Adrenal gland (tissue), 12 donors: ENCODE results near the gene WSCD2. TPM values are rescaled to one million over a fixed set of nuclear protein-coding genes. Genes with fewer than 3 reads are reported as not detected.

ENCODE experiments used
- DNase-seq, 7 donors: peaks; one replicate each; pipeline ENCODE4 v3.0.0-alpha.2; 2019 to 2020
- H3K27ac ChIP-seq, 5 donors: fragments of 200-600 bp; sonication (generic) in 4 of 5; 1 replicate in 3 of 5; 2 replicates in 2 of 5; pipeline versions ENCODE4 v1.5.1 to v1.8.0; 2016 to 2020; ENCODE audit warnings: mild to moderate bottlenecking in 1 of 5
- H3K27me3 ChIP-seq: fragments of 200-600 bp; 2 replicates; pipeline ENCODE4 v1.8.0; 2021
- H3K36me3 ChIP-seq, 2 donors: fragments of 200-600 bp; replicated peaks in 1 of 2; 1 replicate in 1 of 2; 2 replicates in 1 of 2; pipeline versions ENCODE4 v1.5.1 to v1.8.0; 2018 to 2022
- H3K4me1 ChIP-seq, 2 donors: fragments of 200-600 bp; replicated peaks in 1 of 2; 1 replicate in 1 of 2; 2 replicates in 1 of 2; pipeline versions ENCODE4 v1.5.1 to v1.8.0; 2018 to 2021
- H3K4me3 ChIP-seq, 4 donors: fragments of 200-600 bp; sonication (generic) in 3 of 4; one replicate each; pipeline ENCODE4 v1.5.1; 2016 to 2018
- H3K9me3 ChIP-seq, 3 donors: fragments of 200-600 bp; sonication (generic) in 1 of 3; replicated peaks in 1 of 3; 1 replicate in 2 of 3; 2 replicates in 1 of 3; pipeline versions ENCODE4 v1.5.1 to v1.8.0; 2016 to 2021
- POLR2A ChIP-seq, 2 donors: fragments of 450-650 bp; IDR thresholded peaks; one replicate each; pipeline ENCODE4 v1.6.1; 2017; ENCODE audit warnings: antibody characterized with exemption in 2 of 2, mild to moderate bottlenecking in 2 of 2, moderate library complexity in 1 of 2
- WGBS, 4 donors: extraction: QIAGEN DNeasy Blood & Tissue Kit in 2 of 4; methylation state at CpG; one replicate each; pipeline versions ENCODE4 v1.1.5 to v1.1.7; 2013 to 2017; 5-methylcytosine and 5-hydroxymethylcytosine counted together
- intact Hi-C, 2 donors: fragments of 100-400 bp; cut with DNase I; formaldehyde crosslinking; loops; one replicate each; pipeline versions ENCODE4 v1.14.1 to v1.15.0; 2022 to 2023
- polyA plus RNA-seq, 3 donors: library from polyadenylated mRNA; stranded (reverse); fragments of 200-250 nt in 2 of 3; fragments of 350-450 nt in 1 of 3; fragmentation: Illumina TruSeq in 1 of 3; extraction: RNeasy Lipid Tissue Mini Kit (QIAGEN cat#74804) in 1 of 3; gene quantifications; one replicate each; pipeline ENCODE4 v1.2.3, GENCODE V29; 2013 to 2014
- total RNA-seq, 9 donors: library from RNA; depleted of rRNA in 4 of 9; stranded (reverse); fragments of >200 nt in 4 of 9; fragments of 120-200 nt in 1 of 9; fragmentation: NEBNext Ultra II Directional in 1 of 9; extraction: Animal tissue kit (Norgen Biotek cat#: 25700) in 1 of 9; gene quantifications; one replicate each; pipeline versions ENCODE4 v1.1.0 to v1.2.4, GENCODE V29; 2013 to 2023
- TF ChIP-seq, protein P1 (sequence below), 6 experiments: fragments of 450-650 bp in 4 of 6; fragments of 200-600 bp in 2 of 6; sonication (generic) in 1 of 6; IDR thresholded peaks; 1 replicate in 5 of 6; 2 replicates in 1 of 6; pipeline versions ENCODE4 v1.5.1 to v1.8.0; 2016 to 2021; ENCODE audit warnings: antibody characterized with exemption in 6 of 6, mild to moderate bottlenecking in 2 of 6, moderate library complexity in 1 of 6
- donor health status: healthy with polysubstance abuse.
- donor health status: Bipolar disorder and iron deficiency.
- donor health status: DM: yes; HTN: yes; CAD: no.
- donor health status: DM: no; HTN: no; CAD: no.
- donor health status: DM: no; HTN: no; CAD: no.
- donor health status: DM: yes; HTN: yes; CAD: no.

WSCD2 gene
- total and polyA plus RNA-seq, 12 donors: 0.18 to 2.9 (median 0.69) TPM

DNA sequence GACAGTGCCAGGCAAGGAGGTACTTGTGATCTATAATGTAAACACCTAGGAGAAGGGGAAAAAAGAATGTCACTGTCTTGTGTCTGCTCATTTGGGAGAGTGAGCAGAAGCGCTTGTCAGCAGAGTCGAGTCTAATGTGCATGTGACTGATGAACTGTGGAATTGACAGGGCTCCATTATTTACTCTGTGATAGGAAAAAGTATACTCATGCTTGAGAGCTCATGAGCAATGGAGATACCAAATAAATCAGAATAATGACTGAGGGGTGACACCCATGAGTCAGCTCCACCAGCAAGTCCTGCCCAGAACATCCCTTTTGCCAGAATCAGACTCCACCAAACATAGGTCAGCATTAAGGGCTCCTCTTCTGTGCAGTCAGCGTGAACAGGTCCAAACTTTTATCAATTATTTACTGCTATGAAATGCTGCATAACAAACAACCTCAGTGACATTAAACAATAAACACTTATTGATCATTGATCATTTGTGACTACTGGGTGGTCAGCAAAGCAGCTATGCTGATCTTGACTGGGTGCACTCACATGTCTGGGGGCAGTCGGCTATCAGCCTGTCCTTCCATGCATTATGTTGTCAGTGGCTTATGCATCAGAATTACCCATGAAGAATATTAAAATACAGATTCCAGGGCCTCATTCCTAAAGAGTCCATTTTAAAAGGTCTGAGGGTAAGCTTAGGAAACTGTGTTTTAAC, 29.2 kb upstream of the WSCD2 start:
- intact Hi-C loops: no loop called here
- H3K27ac ChIP-seq: no peak overlapping the region

DNA sequence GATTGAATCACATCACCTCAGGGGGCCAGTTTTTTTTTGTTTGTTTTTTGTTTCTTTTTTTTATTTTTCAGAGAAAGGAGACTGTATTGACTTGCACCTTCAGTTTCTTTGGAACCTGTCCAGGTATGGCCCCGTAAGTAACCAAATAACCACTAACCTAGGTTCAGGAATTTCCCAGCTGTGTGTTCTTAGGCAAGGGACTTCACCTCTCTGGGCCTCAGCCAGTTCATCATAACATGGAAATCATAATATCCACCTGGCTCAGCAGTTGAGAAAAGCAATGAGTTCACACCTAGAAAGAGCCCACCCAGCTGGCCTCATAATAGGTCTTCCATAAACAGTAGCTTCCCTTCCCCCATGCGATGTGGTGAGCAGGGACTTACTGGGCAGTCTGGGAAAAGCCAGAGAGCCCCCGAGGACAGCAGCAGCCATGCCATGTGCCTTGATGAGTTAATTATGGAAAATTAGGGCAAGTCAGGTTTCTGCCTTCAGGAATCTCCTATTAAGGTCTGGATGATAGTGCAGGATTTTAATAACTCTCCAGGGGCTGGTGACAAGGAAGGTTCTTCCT, 27.4 kb upstream of the WSCD2 start:
- Histone ChIP-seq H3K36me3 (no peaks in the 10 kb centered on the region), H3K4me3 (no peak overlapping the region), H3K27ac (no peak overlapping the region), H3K4me1 (no peaks in the 10 kb centered on the region), H3K27me3 (peaks cover 7% of the 10 kb centered on the region), H3K9me3 (no peaks in the 10 kb centered on the region)
- 58 to 75% (median 66%) methylated on average over 3 of the region's 3 CpGs for WGBS, 4 donors
- TF ChIP-seq, protein P1, sequence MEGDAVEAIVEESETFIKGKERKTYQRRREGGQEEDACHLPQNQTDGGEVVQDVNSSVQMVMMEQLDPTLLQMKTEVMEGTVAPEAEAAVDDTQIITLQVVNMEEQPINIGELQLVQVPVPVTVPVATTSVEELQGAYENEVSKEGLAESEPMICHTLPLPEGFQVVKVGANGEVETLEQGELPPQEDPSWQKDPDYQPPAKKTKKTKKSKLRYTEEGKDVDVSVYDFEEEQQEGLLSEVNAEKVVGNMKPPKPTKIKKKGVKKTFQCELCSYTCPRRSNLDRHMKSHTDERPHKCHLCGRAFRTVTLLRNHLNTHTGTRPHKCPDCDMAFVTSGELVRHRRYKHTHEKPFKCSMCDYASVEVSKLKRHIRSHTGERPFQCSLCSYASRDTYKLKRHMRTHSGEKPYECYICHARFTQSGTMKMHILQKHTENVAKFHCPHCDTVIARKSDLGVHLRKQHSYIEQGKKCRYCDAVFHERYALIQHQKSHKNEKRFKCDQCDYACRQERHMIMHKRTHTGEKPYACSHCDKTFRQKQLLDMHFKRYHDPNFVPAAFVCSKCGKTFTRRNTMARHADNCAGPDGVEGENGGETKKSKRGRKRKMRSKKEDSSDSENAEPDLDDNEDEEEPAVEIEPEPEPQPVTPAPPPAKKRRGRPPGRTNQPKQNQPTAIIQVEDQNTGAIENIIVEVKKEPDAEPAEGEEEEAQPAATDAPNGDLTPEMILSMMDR (IDR thresholded peaks at IDR 0.05): no peak
- TF ChIP-seq POLR2A (IDR thresholded peaks at IDR 0.05): no peak
- intact Hi-C loops: no loop called here
- no peak for DNase-seq

More for the DNA sequence above, 29.2 kb upstream of the WSCD2 start:
- Histone ChIP-seq H3K36me3 (no peaks in the 10 kb centered on the region), H3K4me1 (no peaks in the 10 kb centered on the region), H3K27me3 (peaks cover 3% of the 10 kb centered on the region), H3K4me3 (no peak overlapping the region), H3K9me3 (no peaks in the 10 kb centered on the region)
- TF ChIP-seq POLR2A (IDR thresholded peaks at IDR 0.05): no peak
- 60 to 85% (median 77%) methylated on average over 4 of the region's 4 CpGs for WGBS, 4 donors
- no peak for DNase-seq

DNA sequence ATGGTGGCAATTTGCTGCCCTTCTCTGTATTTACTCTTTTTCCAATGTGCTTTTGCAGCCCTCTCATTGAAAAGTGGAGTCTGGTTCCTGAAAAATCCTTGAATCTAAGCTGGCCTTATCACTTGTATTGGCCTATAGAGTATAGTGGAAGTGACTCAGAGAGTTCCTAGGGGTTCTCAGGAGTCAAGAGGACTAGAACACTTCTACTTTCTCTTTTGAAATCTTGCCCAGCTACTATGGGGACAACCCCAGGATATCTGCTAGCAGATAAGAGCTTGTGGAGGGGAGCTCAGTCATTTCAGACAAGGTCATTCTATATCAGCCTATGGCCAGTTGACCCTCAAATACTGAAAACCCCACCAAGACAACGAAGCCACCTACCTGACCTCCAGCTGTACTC, 26.7 kb upstream of the WSCD2 start:
- WGBS, 4 donors: 0 to 67% (median 56%) methylated on average over 1 of the region's 1 CpG
- no peaks in the 10 kb centered on the region for H3K9me3 ChIP-seq
- no peak overlapping the region for H3K4me3 ChIP-seq
- DNase-seq: no peak
- no peaks in the 10 kb centered on the region for H3K4me1 ChIP-seq
- TF ChIP-seq, protein P1 (IDR thresholded peaks at IDR 0.05): no peak
- no peak for TF ChIP-seq POLR2A (IDR thresholded peaks at IDR 0.05)
- H3K27me3 ChIP-seq: peaks cover 11% of the 10 kb centered on the region
- no peaks in the 10 kb centered on the region for H3K36me3 ChIP-seq
- intact Hi-C loops: no loop called here
- no peak overlapping the region for H3K27ac ChIP-seq

DNA sequence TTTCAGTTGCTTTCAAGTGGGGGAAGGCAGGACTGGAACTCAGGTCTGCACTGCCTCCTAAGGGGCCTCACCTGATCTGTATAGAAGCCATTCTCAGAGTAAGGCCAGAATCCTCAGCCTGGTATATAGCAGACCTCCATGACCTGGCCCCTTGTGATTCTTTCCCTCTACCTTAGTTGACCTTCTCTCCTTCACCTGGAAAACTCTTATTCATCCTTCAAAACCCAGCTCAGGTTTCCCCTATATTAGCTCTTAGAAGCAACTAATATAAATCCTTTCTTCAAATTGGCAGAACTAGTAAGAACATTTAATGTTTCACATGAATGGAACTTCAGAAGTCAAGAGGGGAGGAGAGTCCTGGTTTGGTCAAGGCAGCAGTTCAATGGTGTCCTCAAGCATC, 26.0 kb upstream of the WSCD2 start:
- TF ChIP-seq, protein P1 (IDR thresholded peaks at IDR 0.05): no peak
- TF ChIP-seq POLR2A (IDR thresholded peaks at IDR 0.05): no peak
- no peaks in the 10 kb centered on the region for H3K9me3 ChIP-seq
- intact Hi-C loops: no loop called here
- no peaks in the 10 kb centered on the region for H3K4me1 ChIP-seq
- no peak overlapping the region for H3K4me3 ChIP-seq
- H3K36me3 ChIP-seq: no peaks in the 10 kb centered on the region
- H3K27me3 ChIP-seq: peaks cover 11% of the 10 kb centered on the region
- no peak for DNase-seq
- no peak overlapping the region for H3K27ac ChIP-seq

DNA sequence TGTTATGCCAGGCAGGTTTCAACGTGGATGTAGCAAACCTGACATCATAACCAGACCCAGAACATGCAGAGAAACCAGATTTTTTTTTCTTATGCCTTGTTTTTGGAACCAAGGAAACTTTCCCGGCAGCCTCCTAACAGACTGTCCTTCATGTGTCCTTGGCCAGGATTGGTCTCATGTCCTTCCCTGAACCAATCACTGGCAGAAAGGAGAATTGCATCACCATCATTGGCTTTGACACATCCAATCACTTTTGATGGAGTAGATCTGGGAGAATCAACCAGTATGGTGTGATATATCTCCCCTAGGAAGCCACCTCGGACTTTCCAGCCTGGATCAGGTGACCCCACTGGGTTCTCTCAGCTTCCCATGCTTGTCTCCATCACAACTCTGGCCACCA, 25.6 kb upstream of the WSCD2 start:
- H3K9me3 ChIP-seq: no peaks in the 10 kb centered on the region
- peaks cover 11% of the 10 kb centered on the region for H3K27me3 ChIP-seq
- 71 to 83% (median 75%) methylated on average over 3 of the region's 3 CpGs for WGBS, 4 donors
- intact Hi-C loops: no loop called here
- TF ChIP-seq, protein P1 (IDR thresholded peaks at IDR 0.05): no peak
- TF ChIP-seq POLR2A (IDR thresholded peaks at IDR 0.05): no peak
- no peaks in the 10 kb centered on the region for H3K4me1 ChIP-seq
- no peak overlapping the region for H3K27ac ChIP-seq
- no peaks in the 10 kb centered on the region for H3K36me3 ChIP-seq
- no peak for DNase-seq
- no peak overlapping the region for H3K4me3 ChIP-seq
